ENCODE data around the gene ZNF579. TPM values are rescaled to one million over a fixed set of nuclear protein-coding genes. Genes with fewer than 3 reads are reported as not detected.
A peak's percentile ranks its signal among the peaks of the same experiment; 100 is the strongest.

ZNF579 gene
- total and polyA plus RNA-seq, 2 of the 13 experiments (the other 11 are each of a cell fraction or from before 2014, with no cell fraction given) = 2.1 to 2.9 TPM

DNA sequence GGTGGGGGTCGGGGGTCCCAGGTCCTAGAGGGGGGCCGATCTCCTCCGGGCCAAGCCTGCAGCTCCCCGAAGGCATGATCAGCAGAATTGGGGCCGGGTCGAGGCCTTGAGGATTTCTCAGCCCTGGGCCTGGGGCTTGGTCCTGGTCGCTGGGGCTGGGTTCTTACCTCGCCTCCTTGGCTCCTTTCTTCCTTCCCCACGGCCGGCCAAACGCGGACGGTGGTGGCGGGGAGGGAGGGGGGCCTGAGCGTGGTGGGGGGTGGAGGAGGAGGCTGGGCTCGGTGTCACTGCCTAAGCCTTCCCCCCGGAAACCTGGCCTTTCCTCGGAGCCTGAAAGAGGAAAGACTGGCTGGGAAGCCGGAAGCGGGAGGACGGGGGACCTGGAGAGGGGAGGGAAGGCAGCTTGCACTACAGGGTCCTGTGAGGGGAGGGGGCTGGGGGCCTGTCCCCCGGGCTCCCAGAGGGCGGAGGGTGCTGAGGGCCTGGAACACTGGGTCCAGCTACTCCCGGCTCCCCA is at the start of gene ZNF579 (continued):
- TF ChIP-seq PHF21A (CRISPR knock-in tag; IDR thresholded peaks at IDR 0.05) = no peak
- TF ChIP-seq, protein P1, sequence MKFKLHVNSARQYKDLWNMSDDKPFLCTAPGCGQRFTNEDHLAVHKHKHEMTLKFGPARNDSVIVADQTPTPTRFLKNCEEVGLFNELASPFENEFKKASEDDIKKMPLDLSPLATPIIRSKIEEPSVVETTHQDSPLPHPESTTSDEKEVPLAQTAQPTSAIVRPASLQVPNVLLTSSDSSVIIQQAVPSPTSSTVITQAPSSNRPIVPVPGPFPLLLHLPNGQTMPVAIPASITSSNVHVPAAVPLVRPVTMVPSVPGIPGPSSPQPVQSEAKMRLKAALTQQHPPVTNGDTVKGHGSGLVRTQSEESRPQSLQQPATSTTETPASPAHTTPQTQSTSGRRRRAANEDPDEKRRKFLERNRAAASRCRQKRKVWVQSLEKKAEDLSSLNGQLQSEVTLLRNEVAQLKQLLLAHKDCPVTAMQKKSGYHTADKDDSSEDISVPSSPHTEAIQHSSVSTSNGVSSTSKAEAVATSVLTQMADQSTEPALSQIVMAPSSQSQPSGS (CRISPR knock-in tag; IDR thresholded peaks at IDR 0.05) = peak; percentile 64
- peak; percentile 77 for TF ChIP-seq HDAC1 (CRISPR knock-in tag; IDR thresholded peaks at IDR 0.05)
- TF ChIP-seq ATRX (CRISPR knock-in tag; IDR thresholded peaks at IDR 0.05; ENCODE audit: borderline replicate concordance) = no peak
- TF ChIP-seq, protein P2, sequence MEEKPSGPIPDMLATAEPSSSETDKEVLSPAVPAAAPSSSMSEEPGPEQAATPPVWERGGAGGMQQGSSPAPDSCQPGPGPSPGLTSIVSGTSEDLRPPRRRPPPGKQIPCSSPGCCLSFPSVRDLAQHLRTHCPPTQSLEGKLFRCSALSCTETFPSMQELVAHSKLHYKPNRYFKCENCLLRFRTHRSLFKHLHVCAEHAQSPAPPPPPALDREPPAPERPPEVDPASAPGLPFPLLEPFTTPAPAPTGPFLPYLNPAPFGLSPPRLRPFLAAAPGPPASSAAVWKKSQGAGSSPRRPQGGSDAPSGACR (CRISPR knock-in tag; IDR thresholded peaks at IDR 0.05) = no peak
- TF ChIP-seq ZNF883 (CRISPR knock-in tag; IDR thresholded peaks at IDR 0.05; ENCODE audit: not compliant biosample characterization) = no peak
- no peak for TF ChIP-seq IRX3 (CRISPR knock-in tag; IDR thresholded peaks at IDR 0.05; ENCODE audit: borderline replicate concordance, low read depth)
- TF ChIP-seq, protein P3, sequence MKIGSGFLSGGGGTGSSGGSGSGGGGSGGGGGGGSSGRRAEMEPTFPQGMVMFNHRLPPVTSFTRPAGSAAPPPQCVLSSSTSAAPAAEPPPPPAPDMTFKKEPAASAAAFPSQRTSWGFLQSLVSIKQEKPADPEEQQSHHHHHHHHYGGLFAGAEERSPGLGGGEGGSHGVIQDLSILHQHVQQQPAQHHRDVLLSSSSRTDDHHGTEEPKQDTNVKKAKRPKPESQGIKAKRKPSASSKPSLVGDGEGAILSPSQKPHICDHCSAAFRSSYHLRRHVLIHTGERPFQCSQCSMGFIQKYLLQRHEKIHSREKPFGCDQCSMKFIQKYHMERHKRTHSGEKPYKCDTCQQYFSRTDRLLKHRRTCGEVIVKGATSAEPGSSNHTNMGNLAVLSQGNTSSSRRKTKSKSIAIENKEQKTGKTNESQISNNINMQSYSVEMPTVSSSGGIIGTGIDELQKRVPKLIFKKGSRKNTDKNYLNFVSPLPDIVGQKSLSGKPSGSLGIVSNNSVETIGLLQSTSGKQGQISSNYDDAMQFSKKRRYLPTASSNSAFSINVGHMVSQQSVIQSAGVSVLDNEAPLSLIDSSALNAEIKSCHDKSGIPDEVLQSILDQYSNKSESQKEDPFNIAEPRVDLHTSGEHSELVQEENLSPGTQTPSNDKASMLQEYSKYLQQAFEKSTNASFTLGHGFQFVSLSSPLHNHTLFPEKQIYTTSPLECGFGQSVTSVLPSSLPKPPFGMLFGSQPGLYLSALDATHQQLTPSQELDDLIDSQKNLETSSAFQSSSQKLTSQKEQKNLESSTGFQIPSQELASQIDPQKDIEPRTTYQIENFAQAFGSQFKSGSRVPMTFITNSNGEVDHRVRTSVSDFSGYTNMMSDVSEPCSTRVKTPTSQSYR (CRISPR knock-in tag; IDR thresholded peaks at IDR 0.05; ENCODE audit: borderline replicate concordance) = peak; percentile 75; the same call in 1 of the 2 replicates
- TF ChIP-seq SIX1 (CRISPR knock-in tag; IDR thresholded peaks at IDR 0.05; ENCODE audit: borderline replicate concordance) = no peak
- TF ChIP-seq SRSF9 (IDR thresholded peaks at IDR 0.05; ENCODE audit: borderline replicate concordance, insufficient read depth, low read depth, low read length, poor library complexity, severe bottlenecking) = no peak
- TF ChIP-seq ZZZ3 (CRISPR knock-in tag; IDR thresholded peaks at IDR 0.05; ENCODE audit: borderline replicate concordance) = peak; percentile 66; the same call in 1 of the 2 replicates
- no peak for TF ChIP-seq ZNF224 (CRISPR knock-in tag; IDR thresholded peaks at IDR 0.05)
- peak; percentile 61 for TF ChIP-seq SP5 (CRISPR knock-in tag; IDR thresholded peaks at IDR 0.05; ENCODE audit: borderline replicate concordance, low read depth)
- TF ChIP-seq, protein P4, sequence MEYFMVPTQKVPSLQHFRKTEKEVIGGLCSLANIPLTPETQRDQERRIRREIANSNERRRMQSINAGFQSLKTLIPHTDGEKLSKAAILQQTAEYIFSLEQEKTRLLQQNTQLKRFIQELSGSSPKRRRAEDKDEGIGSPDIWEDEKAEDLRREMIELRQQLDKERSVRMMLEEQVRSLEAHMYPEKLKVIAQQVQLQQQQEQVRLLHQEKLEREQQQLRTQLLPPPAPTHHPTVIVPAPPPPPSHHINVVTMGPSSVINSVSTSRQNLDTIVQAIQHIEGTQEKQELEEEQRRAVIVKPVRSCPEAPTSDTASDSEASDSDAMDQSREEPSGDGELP (IDR thresholded peaks at IDR 0.05; ENCODE audit: borderline replicate concordance, low read depth) = no peak; the same call in 1 of the 2 replicates
- peak; percentile 55; the same call in 1 of the 2 replicates for TF ChIP-seq MTA1 (CRISPR knock-in tag; IDR thresholded peaks at IDR 0.05; ENCODE audit: borderline replicate concordance)
- TF ChIP-seq FOSL2 (CRISPR knock-in tag; IDR thresholded peaks at IDR 0.05) = peak; percentile 61; the same call in 1 of the 2 replicates
- TF ChIP-seq ZMYM3 (CRISPR knock-in tag; IDR thresholded peaks at IDR 0.05) = peak; percentile 66; the same call in 1 of the 2 replicates
- TF ChIP-seq ZNF225 (CRISPR knock-in tag; IDR thresholded peaks at IDR 0.05) = no peak
- TF ChIP-seq ZNF530 (CRISPR knock-in tag; IDR thresholded peaks at IDR 0.05; ENCODE audit: low read depth) = no peak
- no peak for TF ChIP-seq ZNF30 (CRISPR knock-in tag; IDR thresholded peaks at IDR 0.05)
- peak; percentile 68; the same call in 1 of the 2 replicates for TF ChIP-seq NR2C2 (CRISPR knock-in tag; IDR thresholded peaks at IDR 0.05; ENCODE audit: borderline replicate concordance)
- no peak for TF ChIP-seq CC2D1A (CRISPR knock-in tag; IDR thresholded peaks at IDR 0.05)
- TF ChIP-seq, protein P5, sequence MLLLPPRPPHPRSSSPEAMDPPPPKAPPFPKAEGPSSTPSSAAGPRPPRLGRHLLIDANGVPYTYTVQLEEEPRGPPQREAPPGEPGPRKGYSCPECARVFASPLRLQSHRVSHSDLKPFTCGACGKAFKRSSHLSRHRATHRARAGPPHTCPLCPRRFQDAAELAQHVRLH (CRISPR knock-in tag; IDR thresholded peaks at IDR 0.05; ENCODE audit: borderline replicate concordance, low read depth) = 0 out of 2 replicates have a peak, but pooled peaks have one; percentile 3
- no peak for TF ChIP-seq ZNF431 (CRISPR knock-in tag; IDR thresholded peaks at IDR 0.05; ENCODE audit: borderline replicate concordance, low read depth)
